GM21390 (cell line): ENCODE results near the gene CMYA5.
"Not testable (repeated sequence)": the region's sequence is repeated elsewhere in the genome, so short reads cannot be mapped to it uniquely, and the experiment has no call there.

Source experiments
- ATAC-seq: cut with Tn5 transposase; IDR thresholded peaks from one replicate; pipeline ENCODE4 v1.9.1; 2021; ENCODE audit not compliant: unreplicated experiment

Gene CMYA5

DNA sequence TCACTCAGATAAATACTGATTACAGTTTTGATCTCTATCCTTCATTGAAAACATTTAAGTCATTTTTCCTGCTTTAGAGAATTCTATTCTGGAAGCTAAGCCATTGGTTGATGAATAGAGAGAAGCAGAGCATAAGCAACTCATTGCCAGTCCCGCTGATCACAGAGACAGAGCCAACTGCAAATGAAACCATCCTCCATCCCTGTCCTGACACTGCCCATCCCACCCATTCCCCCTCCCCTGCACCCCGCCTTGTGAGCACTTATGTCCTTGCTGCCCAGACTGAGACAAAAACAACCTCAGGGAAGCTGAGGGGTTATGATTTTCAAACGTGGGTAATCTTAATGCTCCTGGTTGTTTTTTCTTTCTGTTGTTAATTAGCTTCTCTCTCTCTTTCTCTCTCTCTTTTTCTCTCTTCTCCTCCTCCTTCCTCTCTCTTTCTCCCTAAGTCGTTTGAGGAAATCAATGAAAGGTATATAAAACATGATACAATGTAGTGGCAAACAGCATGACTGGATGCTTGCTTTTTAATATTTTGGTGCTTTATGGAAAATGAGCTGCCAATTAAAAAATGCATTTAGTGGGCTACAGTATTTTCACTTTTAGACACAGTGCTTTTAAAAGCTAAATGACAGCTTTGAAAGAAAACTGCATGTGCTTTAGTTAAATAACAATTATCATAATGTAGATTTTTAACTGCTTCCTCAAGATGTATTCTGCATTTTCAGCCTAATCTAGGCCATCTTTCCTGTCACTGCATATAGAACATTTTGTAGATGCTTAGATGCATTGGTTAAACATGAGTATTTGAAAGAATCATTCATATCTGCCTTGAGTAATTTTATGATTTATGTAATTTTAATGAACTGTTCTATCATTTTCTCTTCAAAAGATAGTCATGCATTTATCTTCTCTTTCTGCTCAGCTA is 57.3 kb downstream of the CMYA5 start:
- no peak for ATAC-seq

DNA sequence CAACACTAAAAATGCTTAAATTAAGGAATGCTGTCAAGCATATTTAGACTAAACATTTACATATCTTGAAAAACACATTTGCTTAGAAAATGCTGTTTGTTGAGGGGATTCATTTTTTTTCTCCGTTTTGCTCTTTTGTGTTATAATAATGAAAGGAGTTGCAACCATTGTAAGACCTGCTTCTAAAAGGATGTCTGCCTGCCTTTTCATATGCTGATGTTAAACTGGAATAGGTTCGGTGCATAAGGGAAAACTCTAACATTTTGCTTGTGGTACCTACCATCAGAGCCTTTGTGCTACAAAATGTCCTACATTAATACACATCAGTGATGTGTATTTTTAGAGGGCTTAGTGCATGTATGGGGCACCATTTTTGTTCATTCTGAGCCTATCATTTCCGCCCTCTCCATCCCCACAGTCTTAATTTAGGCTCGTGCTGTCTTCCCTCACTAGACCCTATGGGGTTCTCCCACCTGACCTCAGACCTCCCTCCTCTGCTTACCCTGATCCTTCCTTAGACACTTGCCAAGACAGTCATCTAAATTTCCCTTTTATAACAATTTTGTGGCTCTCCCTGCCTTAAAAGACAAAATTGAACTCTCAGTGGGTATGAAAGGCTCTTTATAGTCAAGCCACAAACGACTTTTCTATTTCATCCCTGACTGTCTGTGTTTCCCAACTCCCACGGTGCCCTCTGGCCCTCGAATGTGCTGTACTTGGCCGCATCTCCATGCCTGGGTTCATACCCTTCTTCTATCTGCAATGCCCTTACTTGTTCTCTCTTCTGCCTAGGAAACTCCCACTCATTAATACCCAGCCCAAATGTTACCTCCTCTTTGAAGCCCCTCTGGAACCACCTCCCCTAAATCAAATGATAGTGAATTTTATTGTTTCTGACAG is 61.2 kb downstream of the CMYA5 start:
- no peak for ATAC-seq

DNA sequence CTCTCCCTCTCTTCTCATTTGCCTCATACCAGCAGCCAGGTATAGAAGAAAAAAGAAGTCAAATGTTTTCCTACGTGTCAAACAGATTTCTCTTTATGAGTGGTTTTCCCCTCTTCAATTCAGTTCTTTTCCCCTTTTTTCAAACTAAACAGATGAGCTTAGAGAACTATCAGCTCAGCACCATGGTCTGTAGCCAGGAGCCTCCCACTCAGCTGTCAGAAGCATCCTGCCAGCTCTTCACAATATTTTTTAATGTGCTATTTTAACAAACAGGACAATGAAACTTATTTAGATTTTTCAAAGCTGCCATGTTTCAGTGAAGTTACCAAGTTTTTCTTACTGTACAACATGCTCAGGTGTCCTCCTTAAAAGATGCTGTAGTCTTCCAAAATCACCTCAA is 63.5 kb downstream of the CMYA5 start:
- ATAC-seq, result no peak

- ATAC-seq, result no peak
These were observed 64.4 kb downstream of the CMYA5 start for GRCh38 chr5:79753877-79754645.

DNA sequence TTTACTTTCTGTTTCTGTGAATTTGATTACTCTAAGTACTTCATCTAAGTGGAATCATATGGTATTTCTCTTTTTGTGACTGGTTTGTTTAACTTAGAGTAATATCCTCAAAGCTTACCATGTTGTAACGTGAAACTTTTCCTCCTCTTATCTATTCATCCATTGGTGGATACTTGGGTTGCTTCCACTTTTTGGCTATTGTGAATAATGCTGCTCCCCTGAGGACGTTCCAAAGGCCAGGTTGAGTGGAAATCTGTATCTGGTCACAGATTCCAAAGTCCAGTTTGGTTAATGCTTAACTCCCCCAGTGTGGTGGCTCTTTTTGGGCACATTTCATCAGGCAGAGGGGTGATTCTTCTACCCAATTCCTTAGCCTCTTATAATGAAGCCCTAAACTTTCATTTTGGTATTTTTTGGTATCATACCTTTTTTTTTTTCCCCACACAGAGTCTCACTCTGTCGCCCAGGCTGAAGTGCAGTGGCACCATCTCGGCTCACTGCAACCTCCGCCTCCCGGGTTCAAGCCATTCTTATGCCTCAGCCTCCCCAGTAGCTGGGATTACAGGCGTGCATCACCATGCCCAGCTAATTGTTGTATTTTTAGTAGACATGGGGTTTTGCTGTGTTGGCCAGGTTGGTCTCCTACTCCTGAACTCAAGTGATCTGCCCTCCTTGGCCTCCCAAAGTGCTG is 65.4 kb downstream of the CMYA5 start:
- no peak for ATAC-seq

GRCh38 chr5:79756076-79756475 is 66.4 kb downstream of the CMYA5 start:
- no peak for ATAC-seq

DNA sequence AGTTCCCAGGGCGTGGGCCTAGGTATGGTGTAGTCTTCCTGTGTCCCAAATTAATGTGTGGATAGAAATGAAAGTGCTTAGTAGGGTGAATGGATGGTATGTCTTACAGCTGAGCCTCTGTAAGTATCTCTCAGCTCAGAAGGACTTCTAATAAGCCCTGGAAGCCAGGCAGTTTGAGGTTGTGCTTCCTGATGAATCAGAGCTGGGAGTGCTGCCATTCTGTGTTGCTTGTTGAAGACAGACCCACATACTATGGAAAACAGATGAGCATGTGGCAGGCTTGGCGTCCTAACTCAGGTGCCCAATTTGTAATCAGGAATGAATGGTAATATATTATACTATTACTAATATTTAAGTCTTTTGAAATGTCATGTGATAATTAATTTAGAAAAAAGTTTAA is 69.8 kb downstream of the CMYA5 start:
- no peak for ATAC-seq

GRCh38 chr5:79759848-79760247 is 70.2 kb downstream of the CMYA5 start:
- no peak for ATAC-seq

DNA sequence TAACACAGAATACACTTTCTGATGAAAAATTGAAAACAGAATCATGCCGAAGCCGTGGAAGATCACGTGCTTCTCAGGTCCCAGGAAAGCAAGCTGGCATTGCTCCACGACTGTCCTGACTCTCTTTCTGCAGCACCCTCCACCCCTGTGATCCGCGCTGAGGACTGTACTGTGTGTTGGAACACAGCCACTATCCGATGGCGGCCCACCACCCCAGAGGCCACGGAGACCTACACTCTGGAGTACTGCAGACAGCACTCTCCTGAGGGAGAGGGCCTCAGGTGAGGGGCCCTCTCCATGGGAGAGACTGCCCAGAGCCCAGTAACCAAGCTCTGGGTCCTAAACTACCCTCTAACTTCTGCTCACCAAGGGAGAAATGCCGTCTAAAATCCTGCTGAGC is 73.3 kb downstream of the CMYA5 start:
- ATAC-seq, result no peak

GRCh38 chr5:79764147-79764546 is 74.5 kb downstream of the CMYA5 start:
- ATAC-seq, result not testable (repeated sequence)

GRCh38 chr5:79771387-79771786 is 81.8 kb downstream of the CMYA5 start:
- ATAC-seq, result no peak

DNA sequence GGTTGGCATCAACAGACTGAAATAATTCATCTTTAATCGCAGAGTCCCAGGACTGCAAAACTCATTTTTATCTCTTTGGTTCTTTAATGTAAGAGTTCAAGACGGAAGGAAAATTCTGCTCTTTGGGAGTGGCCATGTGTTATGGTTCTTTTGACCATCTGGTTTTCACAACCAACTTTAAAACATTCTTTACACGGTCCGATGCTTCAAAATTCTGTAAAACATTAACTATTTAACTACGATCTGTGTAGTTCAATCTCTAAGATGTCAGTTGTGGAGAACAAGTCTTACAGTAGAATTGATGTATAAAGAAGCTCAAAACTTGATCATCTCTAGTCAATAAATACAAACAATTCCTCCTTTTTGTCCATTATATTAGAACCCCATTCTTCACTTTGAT is 83.0 kb downstream of the CMYA5 start:
- no peak for ATAC-seq

DNA sequence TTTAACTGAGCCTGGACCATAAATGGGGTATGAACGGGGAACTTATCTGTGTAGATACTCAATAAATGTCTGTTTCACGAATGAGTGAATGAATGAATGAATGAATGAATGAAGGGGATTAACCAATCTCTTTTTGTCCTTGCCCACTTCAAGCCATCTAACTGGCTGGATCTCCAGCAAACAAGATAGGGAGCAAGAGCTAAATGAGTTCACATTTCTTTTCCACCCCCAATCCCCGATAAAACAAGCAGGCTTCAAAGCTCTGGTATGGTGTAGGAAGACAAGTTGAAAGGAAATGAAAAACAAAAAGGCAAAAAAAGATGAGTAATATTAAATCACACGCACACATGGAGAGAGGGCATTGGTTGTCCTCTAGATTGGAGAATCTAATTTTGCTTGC is 84.0 kb downstream of the CMYA5 start:
- ATAC-seq, result no peak

GRCh38 chr5:79774171-79774854 is 84.7 kb downstream of the CMYA5 start:
- ATAC-seq, result no peak

GRCh38 chr5:79774855-79775237 is 85.2 kb downstream of the CMYA5 start:
- no peak for ATAC-seq

DNA sequence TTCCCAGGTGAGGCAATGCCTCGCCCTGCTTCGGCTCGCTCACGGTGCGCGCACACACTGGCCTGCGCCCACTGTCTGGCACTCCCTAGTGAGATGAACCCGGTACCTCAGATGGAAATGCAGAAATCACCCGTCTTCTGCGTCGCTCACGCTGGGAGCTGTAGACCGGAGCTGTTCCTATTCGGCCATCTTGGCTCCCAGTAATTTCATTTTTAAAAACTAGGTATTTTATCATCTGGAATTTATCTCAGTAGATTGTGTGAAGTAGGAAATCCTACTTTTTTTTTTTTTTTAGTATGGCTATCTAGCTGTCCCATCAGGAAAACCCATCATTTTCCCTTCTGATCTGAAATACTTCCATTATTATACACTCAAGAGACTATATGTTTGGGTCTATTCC is 95.1 kb downstream of the CMYA5 start:
- not testable (repeated sequence) for ATAC-seq

GRCh38 chr5:79785983-79786382 is 96.3 kb downstream of the CMYA5 start:
- ATAC-seq, result no peak

DNA sequence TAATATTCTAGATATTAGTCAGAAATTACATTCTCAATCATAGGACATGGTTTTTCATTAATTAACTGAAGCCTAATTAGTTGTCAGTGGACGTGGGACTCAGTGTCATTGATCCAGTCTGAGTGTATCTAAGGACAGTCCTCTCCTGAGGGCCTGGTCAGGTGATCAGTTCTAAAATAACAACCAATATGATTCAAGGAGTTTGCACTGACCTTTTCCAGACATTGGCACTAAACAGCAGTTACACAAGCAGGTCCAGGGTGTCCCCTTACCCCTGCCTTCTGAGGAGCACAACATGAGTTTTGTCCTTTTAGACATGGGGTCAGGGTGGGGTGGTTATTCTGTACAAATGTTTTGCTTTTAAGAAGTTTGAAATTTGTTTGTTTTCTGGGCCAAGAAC is 97.8 kb downstream of the CMYA5 start:
- no peak for ATAC-seq

- no peak for ATAC-seq
These were observed 102.2 kb downstream of the CMYA5 start for GRCh38 chr5:79791843-79792242.

GRCh38 chr5:79792463-79792862 is 102.8 kb downstream of the CMYA5 start:
- ATAC-seq, result no peak
